PFSK-1 (cell line): ENCODE results near the gene GSG1L2.

Source experiments
- POLR2AphosphoS5 ChIP-seq: IDR thresholded peaks from 2 replicates; pipeline ENCODE4 v1.6.1; 2012; ENCODE audit warnings: low read depth, mild to moderate bottlenecking, control low read depth, low read length, moderate library complexity
- TAF1 ChIP-seq: IDR thresholded peaks from 2 replicates; pipeline ENCODE4 v1.6.1; 2012; ENCODE audit warnings: low read length, control low read depth, borderline replicate concordance; ENCODE audit not compliant: insufficient read depth

DNA sequence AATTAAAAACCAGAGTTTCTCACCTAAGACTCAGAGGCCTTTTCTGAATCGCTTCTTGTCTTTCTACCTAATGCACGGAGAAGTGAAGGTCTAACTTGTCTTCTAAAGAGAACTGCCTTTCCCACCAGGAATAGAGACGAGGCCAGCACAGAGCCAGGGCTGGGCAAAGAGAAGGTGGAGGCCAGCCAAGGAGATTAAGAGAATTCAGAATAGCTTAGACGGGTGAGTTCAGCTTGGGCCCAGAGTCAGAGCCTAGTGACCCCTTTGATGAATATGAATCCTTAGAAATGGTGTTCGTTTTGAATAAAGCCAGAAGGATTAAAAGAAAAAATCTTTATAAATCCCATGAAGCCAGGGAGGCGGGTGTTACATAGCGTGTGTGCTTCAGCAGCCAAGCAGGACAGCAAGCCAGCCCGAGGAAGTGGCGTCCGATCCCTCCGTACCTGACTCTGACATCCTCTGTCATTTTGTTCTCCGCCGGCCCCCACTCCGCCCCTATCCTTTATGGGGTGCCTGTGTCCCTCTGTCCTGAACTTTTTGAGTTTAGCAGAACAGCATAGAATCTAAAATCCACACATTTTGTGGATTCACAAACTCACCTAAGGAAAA is 7.4 kb downstream of the GSG1L2 start:
- TF ChIP-seq TAF1 (no peak), POLR2AphosphoS5 (no peak)
